HepG2 (cell line): ENCODE data around the gene ACBD3. TPM values are rescaled to one million over a fixed set of nuclear protein-coding genes. Genes with fewer than 3 reads are reported as not detected.

Experiments
- HDAC2 ChIP-seq: sonication (generic); formaldehyde crosslinking; IDR thresholded peaks from 2 replicates; pipeline ENCODE4 v1.4.0; 2020; ENCODE audit warnings: missing genetic modification reagents
- MXD4 ChIP-seq: IDR thresholded peaks from 2 replicates; pipeline ENCODE4 v1.6.1; 2016; ENCODE audit warnings: mild to moderate bottlenecking, missing biosample characterization, missing genetic modification reagents
- PTBP1 ChIP-seq: fragments of 200-400 bp; formaldehyde crosslinking; IDR thresholded peaks from 2 replicates; pipeline ENCODE4 v1.6.1; 2018; ENCODE audit warnings: low read length, low read depth; ENCODE audit not compliant: poor library complexity, severe bottlenecking
- SP1 ChIP-seq, 2 experiments: fragments of 450-650 bp in 1 of 2; sonication (generic) in 1 of 2; formaldehyde crosslinking in 1 of 2; IDR thresholded peaks; 2 replicates each; pipeline versions ENCODE4 v1.4.0 to v1.6.1; 2016 to 2020; ENCODE audit warnings: missing genetic modification reagents in 1 of 2
- TEAD3 ChIP-seq: optimal IDR thresholded peaks from 2 replicates; pipeline ENCODE3; 2016; ENCODE audit warnings: borderline replicate concordance
- XRCC5 ChIP-seq: fragments of 200-400 bp; formaldehyde crosslinking; optimal IDR thresholded peaks from 2 replicates; pipeline ENCODE3; 2017; ENCODE audit warnings: mild to moderate bottlenecking, low read length
- ZHX2 ChIP-seq, 2 experiments: sonication (generic) in 1 of 2; formaldehyde crosslinking in 1 of 2; IDR thresholded peaks; 2 replicates each; pipeline versions ENCODE4 v1.6.1 to v1.9.0; 2014 to 2022; ENCODE audit warnings: antibody characterized with exemption in 1 of 2, borderline replicate concordance in 1 of 2, inconsistent platforms in 1 of 2, low read depth in 1 of 2, missing genetic modification reagents in 1 of 2
- ZNF589 ChIP-seq: sonication (generic); formaldehyde crosslinking; conservative IDR thresholded peaks from 2 replicates; pipeline ENCODE4 v1.8.0; 2022; ENCODE audit warnings: mild to moderate bottlenecking, moderate library complexity, missing genetic modification reagents
- ZNF598 ChIP-seq: sonication (generic); formaldehyde crosslinking; IDR thresholded peaks from 2 replicates; pipeline ENCODE4 v1.5.1; 2020; ENCODE audit warnings: mild to moderate bottlenecking, missing genetic modification reagents, borderline replicate concordance
- ZZZ3 ChIP-seq: sonication (generic); formaldehyde crosslinking; IDR thresholded peaks from 2 replicates; pipeline ENCODE4 v1.4.0; 2020; ENCODE audit warnings: missing genetic modification reagents, mild to moderate bottlenecking, borderline replicate concordance
- polyA plus RNA-seq, 8 experiments: library from polyadenylated mRNA; depleted of rRNA in 3 of 8; stranded (reverse) in 7 of 8; unstranded in 1 of 8; fragments of >200 nt; fragmentation: Illumina TruSeq in 4 of 8; extraction: Trizol in 4 of 8; gene quantifications; 2 replicates each; pipeline versions ENCODE4 v1.2.1 to v1.2.3, GENCODE V29; 2011 to 2016; ENCODE audit warnings: low read depth in 4 of 8, missing spikeins in 1 of 8, mixed read lengths in 1 of 8; ENCODE audit not compliant: insufficient read depth in 1 of 8
- total RNA-seq, 5 experiments: library from RNA; depleted of rRNA; stranded (reverse); fragments of >200 nt; fragmentation: Illumina TruSeq; extraction: Trizol; gene quantifications; 2 replicates each; pipeline ENCODE4 v1.2.3, GENCODE V29; 2016; ENCODE audit warnings: low read depth in 1 of 5
- TF ChIP-seq, protein P1 (sequence below): IDR thresholded peaks from 2 replicates; pipeline ENCODE4 v1.6.1; 2016; ENCODE audit warnings: missing compliant biosample characterization, missing genetic modification reagents, borderline replicate concordance
- TF ChIP-seq, protein P2 (sequence below): sonication (generic); formaldehyde crosslinking; IDR thresholded peaks from 2 replicates; pipeline ENCODE4 v1.5.0; 2020; ENCODE audit warnings: mild to moderate bottlenecking, missing genetic modification reagents
- TF ChIP-seq, protein P3 (sequence below): IDR thresholded peaks from 2 replicates; pipeline ENCODE4 v1.6.1; 2016; ENCODE audit warnings: low read depth
- TF ChIP-seq, protein P4 (sequence below): sonication (generic); formaldehyde crosslinking; IDR thresholded peaks from 2 replicates; pipeline ENCODE4 v1.4.0; 2020; ENCODE audit warnings: missing genetic modification reagents, mild to moderate bottlenecking, borderline replicate concordance

Gene ACBD3
- total and polyA plus RNA-seq, 2 of the 13 experiments (the other 11 are each of a cell fraction or from before 2014, with no cell fraction given), result 24.3 to 39.3 TPM

- peak; percentile 55 for TF ChIP-seq HDAC2 (CRISPR knock-in tag)
- peak; percentile 49 for TF ChIP-seq XRCC5
- TF ChIP-seq, protein P1, sequence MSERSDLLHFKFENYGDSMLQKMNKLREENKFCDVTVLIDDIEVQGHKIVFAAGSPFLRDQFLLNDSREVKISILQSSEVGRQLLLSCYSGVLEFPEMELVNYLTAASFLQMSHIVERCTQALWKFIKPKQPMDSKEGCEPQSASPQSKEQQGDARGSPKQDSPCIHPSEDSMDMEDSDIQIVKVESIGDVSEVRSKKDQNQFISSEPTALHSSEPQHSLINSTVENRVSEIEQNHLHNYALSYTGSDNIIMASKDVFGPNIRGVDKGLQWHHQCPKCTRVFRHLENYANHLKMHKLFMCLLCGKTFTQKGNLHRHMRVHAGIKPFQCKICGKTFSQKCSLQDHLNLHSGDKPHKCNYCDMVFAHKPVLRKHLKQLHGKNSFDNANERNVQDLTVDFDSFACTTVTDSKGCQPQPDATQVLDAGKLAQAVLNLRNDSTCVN (CRISPR knock-in tag), result peak; percentile 37; the same call in 1 of the 2 replicates
- TF ChIP-seq ZNF589 (CRISPR knock-in tag), result no peak
- TF ChIP-seq ZZZ3 (CRISPR knock-in tag), result 0 out of 2 replicates have a peak, but pooled peaks have one; percentile 16
- TF ChIP-seq, protein P2, sequence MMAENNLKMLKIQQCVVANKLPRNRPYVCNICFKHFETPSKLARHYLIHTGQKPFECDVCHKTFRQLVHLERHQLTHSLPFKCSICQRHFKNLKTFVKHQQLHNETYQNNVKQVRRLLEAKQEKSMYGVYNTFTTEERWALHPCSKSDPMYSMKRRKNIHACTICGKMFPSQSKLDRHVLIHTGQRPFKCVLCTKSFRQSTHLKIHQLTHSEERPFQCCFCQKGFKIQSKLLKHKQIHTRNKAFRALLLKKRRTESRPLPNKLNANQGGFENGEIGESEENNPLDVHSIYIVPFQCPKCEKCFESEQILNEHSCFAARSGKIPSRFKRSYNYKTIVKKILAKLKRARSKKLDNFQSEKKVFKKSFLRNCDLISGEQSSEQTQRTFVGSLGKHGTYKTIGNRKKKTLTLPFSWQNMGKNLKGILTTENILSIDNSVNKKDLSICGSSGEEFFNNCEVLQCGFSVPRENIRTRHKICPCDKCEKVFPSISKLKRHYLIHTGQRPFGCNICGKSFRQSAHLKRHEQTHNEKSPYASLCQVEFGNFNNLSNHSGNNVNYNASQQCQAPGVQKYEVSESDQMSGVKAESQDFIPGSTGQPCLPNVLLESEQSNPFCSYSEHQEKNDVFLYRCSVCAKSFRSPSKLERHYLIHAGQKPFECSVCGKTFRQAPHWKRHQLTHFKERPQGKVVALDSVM (CRISPR knock-in tag), result peak; percentile 45; the same call in 1 of the 2 replicates
- TF ChIP-seq, protein P3, sequence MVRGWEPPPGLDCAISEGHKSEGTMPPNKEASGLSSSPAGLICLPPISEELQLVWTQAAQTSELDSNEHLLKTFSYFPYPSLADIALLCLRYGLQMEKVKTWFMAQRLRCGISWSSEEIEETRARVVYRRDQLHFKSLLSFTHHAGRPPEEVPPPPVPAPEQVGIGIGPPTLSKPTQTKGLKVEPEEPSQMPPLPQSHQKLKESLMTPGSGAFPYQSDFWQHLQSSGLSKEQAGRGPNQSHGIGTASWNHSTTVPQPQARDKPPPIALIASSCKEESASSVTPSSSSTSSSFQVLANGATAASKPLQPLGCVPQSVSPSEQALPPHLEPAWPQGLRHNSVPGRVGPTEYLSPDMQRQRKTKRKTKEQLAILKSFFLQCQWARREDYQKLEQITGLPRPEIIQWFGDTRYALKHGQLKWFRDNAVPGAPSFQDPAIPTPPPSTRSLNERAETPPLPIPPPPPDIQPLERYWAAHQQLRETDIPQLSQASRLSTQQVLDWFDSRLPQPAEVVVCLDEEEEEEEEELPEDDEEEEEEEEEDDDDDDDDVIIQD (CRISPR knock-in tag), result no peak
- TF ChIP-seq TEAD3 (CRISPR knock-in tag), result peak; percentile 26
- TF ChIP-seq MXD4, result 0 out of 2 replicates have a peak, but pooled peaks have one; percentile 36
- TF ChIP-seq SP1 (IDR thresholded peaks at IDR 0.05), result no peak
- TF ChIP-seq SP1 (CRISPR knock-in tag; IDR thresholded peaks at IDR 0.05), result 0 out of 2 replicates have a peak, but pooled peaks have one; percentile 35
- peak; percentile 65; the same call in 1 of the 2 replicates for TF ChIP-seq ZNF598 (CRISPR knock-in tag)
- TF ChIP-seq PTBP1, result no peak
- TF ChIP-seq ZHX2 (IDR thresholded peaks at IDR 0.05; ENCODE audit: low read depth), result no peak
- TF ChIP-seq ZHX2 (CRISPR knock-in tag; IDR thresholded peaks at IDR 0.05; ENCODE audit: borderline replicate concordance), result no peak
- TF ChIP-seq, protein P4, sequence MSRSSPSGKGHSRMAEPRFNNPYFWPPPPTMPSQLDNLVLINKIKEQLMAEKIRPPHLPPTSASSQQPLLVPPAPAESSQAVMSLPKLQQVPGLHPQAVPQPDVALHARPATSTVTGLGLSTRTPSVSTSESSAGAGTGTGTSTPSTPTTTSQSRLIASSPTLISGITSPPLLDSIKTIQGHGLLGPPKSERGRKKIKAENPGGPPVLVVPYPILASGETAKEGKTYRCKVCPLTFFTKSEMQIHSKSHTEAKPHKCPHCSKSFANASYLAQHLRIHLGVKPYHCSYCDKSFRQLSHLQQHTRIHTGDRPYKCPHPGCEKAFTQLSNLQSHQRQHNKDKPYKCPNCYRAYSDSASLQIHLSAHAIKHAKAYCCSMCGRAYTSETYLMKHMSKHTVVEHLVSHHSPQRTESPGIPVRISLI (CRISPR knock-in tag), result no peak
Measured at GRCh38 chr1:226135059-226135651, 51.4 kb downstream of the ACBD3 start (continued).
